ENCODE measurements around the gene CHST10.

- no peak for TF ChIP-seq POLR2A (IDR thresholded peaks at IDR 0.05)
- no peak for TF ChIP-seq CTCF (IDR thresholded peaks at IDR 0.05)
- TF ChIP-seq EP300 (IDR thresholded peaks at IDR 0.05) = no peak
These were observed 40.6 kb downstream of the CHST10 start for GRCh38 chr2:100376836-100377235.
